HG03571 (cell line): ENCODE results near the gene SSBP3.

Source experiments
- ATAC-seq: cut with Tn5 transposase; IDR thresholded peaks from one replicate; pipeline ENCODE4 v1.9.1; 2021; ENCODE audit not compliant: unreplicated experiment

The SSBP3 gene

DNA sequence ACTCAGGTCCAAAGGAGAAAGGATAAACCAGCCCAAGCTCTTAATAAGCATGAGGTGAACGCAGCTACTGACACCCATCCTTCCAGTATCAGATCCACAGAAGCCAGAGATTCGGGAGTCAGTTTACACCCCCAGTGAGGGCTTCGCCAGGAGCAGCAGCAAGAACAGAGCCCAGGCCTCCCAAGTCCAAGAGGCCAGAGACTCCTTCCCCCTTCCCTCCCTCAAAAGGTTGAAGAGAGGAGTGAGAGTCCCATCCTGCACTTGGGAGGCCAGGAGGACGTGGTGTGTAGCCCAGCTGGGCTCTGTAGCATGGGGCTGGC is 133.5 kb downstream of the SSBP3 start:
- no peak for ATAC-seq

DNA sequence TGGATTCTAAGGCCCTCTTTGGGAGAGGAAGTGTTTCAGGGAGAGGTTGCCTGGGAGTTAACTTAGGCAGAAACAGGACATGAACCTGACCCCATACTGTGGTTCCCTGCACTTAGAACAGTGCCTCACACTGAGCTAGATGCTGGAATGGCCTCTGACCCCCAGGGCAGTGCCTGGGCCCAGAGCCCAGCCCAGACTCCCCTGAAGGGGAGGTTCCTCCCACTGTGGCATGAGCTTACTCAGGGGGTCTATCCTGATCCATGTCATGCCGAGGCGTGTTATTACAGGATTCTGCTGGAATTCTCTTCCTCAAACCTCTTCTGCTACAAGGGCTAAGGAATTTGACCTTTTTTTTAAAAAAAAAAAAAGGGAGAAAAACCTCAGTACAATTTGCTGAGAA is 134.1 kb downstream of the SSBP3 start:
- ATAC-seq = no peak

DNA sequence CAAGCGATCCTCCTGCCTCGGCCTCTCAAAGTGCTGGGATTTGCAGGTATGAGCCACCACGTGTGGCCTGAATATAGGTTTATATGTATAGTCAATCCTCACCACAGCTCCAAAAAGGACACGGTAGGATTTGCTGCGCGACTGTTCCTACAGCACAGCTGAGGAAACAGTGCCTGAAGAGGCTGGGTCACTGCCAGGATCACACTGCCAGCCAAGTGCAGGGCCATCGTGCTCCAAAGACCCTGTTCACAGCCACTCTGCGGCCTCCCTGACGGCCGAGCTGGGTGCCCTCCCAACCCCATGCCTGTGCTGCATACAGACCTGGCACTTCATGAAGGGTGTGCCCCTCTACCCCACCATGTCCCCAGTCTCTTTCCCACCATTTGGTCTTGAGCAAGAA is 134.9 kb downstream of the SSBP3 start:
- ATAC-seq = no peak

DNA sequence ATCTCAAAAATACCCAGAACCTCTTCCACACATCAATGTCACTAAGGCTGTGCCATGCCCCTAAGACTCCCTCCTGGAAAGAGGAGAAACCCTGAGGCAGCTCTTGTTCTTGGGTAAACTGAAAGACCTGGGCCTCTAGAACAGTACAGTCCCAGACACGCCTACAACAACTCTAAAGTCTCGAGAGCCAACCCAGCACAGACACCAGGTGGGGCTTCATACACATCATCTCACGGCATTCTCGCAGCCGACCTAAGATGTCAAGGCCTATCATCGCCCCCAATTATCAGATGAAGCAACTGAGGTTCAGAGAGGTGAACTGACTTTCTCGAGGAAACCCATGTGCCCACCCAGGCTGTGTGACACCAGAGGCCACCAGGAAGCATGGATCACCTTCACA is 135.7 kb downstream of the SSBP3 start:
- ATAC-seq = no peak

DNA sequence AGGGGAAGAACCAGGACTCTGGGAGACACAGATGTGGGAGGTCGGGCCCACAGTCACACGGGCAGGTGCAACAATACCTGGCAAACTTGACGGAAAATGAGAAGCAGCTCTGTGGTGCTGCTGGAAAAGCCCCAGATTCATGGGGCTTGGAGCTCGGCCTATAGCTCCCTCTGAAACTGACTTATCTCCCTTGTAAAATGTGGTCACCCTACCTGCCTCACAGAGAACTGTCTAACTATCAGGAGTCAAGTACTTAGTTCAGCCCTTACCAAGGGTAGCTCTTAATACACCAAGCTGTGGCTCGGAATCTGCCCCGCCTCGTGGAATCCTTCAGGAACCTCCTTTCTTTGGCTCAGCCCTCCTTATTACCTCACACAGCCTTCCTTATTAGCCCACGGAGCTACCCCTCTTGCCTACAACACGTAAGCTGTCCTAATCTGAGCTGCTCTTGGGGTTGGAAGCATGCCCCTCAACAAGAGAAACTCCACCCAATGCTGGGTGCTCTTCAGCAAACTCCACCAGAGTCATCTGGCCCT is 137.4 kb downstream of the SSBP3 start:
- ATAC-seq = no peak

DNA sequence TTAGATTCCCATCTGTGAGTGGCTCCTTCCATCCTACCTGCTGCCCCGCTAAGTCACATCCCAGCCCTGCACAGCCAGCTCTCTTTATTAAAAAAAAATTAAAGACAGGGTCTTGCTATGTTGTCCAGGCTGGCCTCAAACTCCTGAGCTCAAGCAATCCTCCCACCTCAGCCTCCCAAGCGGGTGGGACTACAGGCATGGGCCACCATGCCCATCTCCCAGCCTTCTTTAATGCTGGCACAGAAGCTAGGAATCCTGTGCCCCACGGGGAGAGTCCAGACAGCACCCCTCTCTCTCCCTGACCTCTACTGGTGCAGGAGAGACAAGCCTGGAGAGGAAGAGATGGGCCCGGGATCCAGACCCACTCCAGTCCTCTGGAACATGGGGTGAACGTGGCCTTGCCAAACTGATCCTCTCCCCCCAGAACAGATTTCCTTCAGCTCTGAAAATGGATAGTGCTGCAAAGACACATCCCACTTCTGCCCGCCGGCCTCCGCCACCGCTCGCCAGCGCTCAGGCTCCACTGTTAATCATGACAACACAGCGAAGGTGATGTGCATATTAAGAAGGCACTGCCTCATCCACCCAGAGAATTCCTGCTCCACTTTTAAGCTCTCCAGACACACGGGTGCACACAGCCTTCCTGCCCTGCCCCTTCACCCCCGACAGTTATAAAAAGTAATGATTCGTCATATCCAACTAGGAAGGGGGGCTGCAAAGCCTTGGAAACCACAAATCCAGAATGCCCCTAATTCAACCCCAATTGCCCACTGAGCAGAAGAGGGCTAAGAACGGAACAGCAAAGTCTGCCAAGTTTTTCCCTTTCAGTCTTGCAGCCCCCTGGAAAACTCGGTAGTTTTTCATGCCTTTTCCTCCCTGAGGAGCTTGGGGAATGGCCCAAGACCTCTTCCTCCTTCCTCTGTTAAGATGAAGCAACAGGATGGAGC is 138.1 kb downstream of the SSBP3 start:
- no peak for ATAC-seq

DNA sequence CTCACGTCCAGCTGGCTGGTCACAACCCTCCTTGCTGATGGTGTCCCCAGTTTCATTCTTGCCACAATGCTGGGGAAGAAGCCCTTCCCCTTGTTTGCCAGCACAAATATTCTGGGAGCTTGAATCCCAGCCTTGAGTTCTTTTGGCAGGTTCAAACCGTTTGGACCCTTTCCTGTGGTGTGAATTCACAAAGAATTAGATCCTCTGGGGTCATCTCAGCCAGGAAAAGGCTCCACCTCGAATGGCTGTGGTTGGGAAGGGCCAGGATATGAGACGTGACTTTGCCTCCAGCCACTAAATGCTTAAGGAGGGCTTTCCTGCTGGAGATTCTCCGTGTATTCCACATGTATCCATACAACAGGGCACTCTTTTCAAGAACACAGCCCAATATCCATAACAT is 139.3 kb downstream of the SSBP3 start:
- no peak for ATAC-seq

DNA sequence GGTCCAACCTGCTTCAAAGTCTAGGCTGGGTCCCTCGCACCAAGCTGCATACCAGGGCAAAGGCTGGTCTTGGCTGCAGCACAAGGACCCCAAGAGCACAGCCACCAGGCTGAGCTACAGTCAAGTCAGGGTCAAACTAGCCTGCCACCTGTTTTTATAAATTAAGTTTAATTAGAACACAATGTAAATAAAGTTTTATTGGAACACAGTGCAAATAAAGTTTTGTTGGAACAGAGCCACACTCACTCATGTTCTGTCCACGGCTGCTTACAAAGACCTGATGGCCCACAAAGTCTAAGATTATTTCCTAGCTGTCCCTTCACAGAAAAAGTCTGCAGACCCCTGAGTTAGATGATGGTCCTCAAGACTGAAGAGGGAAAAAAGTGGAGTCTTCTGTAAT is 140.0 kb downstream of the SSBP3 start:
- ATAC-seq = no peak

DNA sequence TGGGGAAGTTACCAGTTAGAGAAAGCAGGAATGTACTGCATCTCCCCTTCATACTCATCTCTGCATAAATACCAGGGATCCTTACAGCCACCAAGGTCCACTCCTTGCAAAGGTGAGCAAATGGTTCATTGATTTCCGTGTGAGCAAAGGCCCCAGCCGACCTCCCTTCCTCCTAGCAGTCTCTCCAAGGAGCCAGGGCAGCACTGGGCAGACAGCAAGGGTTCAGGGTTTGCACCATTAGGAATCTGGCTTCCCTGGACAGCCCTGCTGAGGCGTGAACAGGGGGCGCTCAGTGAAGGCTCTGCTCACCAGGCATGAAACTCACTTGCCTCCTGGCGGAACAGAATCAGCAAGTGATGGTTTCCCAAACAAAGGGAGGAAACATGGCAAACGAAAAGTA is 140.5 kb downstream of the SSBP3 start:
- no peak for ATAC-seq

DNA sequence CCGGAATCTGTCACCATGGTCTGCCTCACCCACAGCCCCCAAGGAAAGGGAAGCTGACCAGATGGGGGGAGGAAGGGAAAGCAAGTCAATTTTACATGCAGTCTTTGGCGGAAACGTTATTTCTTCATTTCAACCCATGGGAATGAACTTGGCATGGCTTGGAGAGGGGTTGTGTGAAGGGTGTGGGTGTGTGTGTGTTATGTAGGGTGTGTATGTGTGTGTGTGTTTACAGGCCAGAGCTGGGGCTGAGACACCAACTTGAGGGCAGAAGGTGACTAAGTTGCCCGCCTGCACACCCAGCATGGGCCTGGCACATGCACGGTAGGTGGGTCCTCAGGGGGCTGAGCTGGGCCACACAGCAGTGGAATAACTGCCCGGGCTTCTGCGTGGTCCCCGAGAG is 141.1 kb downstream of the SSBP3 start:
- no peak for ATAC-seq

DNA sequence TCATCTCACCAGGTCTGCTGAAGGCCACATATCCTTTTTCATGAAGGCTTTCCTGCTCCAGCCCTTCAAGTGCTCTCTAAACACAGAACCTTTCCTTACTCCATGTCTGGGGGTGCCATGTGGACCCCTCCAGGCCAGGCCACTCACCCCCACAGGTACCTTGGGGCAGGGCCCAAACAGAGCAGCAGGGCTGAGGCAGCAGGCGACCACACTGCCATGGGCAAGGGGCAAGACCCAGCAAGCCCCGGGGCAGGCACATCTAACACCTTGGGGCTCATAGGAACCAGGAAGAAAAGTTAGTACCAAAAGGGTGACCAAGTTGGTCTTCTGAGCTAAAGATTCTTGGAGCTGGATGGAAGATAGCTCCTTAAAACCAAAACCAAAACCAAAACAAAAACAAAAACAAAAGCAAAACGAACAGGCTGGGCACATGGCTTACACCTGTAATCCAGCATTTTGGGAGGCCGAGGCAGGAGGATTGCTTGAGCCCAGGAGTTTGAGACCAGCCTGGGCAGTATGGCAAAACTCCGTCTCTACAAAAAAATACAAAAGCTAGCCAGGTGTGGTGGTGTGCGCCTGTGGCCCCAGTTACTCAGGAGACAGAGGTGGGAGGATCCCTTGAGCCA is 142.5 kb downstream of the SSBP3 start:
- ATAC-seq = no peak

DNA sequence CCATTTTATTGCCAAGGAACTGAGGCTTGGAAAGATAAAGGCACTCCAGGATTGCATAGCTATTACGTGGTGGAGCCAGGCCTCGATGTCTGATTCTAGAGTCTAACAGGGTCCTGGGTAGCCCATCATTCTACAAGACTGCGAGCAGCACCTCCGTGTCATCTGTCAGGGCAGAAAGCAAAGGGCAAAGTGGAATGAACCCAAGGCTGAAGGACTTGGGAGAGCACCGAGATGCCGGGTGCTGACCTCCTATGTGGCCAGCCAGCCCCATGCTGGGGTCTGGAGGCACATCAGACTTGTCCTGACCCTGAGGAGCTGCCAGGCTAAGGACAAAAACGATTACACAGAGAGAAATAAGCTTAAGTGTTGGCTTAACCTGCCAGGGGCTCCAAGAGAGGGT is 143.9 kb downstream of the SSBP3 start:
- ATAC-seq = no peak

DNA sequence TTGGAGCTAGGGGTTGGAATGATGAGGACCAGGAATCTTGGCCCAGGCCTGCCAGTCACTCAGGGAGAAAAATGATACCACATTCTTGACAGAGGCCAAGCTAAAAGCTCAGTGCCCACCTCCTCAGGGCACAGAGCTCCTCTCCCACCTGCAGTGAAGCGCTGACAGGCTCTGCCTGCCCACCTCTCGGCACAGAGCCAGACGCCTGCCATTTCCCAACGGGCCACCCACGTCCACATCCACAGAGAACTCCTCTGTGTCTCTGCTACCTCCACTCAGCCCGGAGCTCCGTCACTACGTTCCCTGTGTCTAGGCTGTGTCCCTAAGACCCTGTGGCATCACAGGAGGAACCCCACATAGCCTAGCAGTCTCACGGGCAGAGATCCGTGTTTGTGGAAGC is 145.4 kb downstream of the SSBP3 start:
- no peak for ATAC-seq

DNA sequence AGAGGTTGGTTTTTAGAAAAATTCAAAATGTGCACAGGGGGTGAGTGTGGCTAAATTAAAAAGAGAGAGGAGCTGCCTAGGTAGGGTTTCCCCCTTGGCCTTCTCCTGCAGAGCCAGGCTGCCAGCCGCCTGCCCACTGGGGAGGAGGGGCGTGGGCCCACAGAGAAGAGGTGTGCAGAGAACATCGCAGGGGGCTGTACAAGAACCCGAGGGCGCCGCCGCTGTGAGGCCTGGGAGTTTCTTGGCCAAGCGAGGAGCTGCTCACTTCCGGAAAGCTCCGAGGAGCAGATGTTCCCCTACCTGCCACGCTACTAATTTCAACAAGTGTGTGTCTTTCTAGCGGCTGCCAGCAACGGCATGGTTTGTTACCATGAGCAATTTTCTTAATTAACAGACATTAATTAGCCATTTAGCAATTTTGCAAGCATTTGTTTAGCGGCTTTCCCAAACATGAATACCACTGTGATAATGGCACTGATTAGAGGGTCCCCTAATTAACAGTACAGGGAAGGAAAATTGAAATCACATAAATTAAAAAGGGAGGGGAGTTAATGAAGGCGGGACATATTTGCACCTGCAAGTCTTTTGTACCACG is 146.6 kb downstream of the SSBP3 start:
- no peak for ATAC-seq

DNA sequence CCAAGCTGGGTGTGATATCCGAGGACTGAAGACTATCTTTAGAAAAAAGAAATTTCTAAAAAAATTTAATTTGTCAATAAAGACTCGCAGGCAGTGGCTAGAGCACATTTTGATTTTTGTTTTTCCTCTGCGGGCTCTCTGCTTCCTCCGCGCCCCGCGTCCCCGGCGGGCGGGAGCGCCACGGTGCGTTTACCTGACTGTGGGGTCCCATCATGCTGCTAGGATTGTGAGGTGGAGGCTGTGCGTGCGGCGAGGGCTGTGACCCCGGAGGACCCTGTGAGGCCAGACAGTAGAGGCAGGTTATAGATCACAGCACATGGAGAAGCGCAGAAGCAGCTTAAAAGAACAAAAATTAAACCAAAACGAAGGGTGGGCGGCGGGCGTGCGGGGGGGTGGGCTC is 148.3 kb downstream of the SSBP3 start:
- no peak for ATAC-seq

DNA sequence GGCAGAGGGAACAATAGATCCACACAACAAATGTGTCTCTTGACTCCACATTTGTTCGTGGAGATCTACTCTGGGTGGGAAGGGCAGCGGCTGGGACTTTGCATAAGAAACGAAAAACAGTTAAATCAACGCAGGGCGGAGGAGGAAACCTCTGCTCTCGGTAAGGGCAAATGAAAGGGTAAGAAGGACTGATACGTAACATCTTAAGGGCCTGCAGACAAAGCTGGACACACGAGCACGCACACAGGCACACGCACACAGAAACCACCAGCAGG is 148.9 kb downstream of the SSBP3 start:
- ATAC-seq = no peak

DNA sequence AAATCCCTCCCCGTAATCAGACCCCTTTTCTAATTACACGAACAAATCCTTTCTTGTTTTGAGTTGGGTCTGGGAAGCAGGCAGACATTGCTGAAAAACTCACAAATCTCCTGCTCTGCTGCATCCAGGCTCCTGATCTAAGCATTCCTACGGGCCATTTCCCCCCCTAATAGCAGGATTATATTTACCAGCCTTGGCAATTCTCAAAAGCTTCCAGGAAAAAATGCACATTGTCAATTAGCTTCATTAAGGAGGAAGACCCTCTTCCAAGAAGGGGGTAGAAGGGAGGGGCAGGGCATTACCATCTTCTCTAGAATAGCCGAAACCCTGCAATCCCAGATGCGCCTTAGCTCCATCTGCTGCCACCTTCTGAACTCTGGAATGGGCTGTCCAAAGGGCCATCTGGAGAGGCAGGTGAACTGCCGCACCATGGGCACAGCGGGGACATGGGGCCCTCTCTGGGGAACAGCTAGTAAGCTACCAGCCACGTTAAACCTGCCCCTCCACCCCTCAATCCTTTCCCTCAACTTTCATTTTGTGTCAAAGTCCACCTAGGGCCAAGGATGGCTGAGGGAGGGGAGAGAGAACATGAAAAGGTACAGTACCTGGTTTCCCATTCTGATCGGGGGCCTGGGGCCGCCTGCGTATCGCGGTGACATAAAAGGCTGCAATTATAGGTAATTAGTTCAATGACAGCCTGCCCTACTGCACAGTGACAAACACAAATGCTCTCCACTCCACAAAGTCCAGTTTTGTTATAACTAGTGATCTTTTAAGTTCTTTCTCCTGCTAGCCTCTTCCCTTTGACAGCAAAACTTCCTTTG is 149.5 kb downstream of the SSBP3 start:
- no peak for ATAC-seq

DNA sequence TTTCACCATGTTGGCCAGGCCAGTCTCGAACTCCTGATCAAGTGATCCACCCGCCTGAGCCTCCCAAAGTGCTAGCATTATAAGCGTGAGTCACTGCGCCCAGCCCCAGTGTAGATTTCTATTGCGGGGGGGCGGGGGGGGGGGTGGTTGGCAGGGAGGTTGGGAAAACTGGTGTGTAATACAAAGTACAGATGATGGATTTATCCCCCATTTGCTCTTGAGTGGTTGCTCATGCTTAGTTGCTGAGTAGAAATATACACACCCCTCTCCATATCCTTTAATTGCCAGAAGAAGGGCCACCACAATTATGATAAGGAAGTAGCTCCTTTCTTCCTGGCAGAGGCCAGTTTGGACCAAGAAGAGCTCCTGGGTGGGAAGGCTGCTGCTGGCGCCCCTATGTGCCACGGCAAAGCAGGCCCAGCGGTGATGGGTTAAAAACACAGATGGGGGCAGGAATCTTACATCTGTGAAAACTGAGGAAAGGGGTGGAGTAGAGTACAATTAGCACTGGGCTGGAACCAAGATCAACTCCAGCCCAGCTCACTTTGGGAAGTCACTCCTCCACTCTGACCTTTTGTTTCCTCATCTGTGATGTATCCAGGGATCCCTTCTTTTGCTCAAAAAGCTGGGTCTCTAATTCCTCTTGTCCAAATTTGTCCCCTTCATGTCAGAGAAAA is 151.0 kb downstream of the SSBP3 start:
- no peak for ATAC-seq

DNA sequence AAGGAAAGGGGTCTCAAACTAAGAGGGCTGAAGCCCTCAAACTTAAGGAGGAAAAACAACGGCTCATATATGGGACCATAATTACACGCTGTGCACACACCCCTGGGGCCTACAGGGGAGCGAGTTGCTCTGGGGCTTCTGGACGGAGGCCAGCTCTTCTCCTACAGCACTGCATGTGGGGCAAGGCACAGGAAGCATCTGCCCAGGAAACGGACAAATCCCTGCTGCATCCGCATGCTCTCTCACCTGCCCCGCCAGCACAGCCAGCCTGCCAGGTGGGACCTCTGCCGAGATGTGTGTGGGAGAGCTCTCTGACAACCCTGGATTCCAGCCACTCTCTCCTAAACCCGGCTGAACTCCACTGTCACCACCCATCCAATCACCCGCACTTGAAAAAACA is 152.1 kb downstream of the SSBP3 start:
- no peak for ATAC-seq

DNA sequence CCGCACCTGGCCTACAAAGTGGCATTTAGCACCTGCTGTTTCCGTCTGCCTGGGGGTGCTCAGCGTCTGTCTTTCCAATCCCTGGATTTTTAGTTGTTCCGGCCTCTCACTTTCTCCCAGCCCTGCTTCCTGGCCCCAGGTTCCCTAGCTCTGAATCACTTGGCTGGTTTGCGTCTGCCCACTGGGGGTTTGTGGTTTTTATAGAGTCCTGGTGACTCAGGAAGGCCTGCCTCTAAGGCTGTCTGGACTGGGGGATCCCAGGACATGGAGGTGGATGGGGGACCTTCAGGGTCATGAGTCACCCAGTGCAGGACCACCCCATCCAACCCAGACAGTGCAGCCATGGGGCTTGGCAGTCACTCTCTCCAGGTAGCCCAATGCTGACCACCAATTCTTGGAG is 152.7 kb downstream of the SSBP3 start:
- no peak for ATAC-seq

DNA sequence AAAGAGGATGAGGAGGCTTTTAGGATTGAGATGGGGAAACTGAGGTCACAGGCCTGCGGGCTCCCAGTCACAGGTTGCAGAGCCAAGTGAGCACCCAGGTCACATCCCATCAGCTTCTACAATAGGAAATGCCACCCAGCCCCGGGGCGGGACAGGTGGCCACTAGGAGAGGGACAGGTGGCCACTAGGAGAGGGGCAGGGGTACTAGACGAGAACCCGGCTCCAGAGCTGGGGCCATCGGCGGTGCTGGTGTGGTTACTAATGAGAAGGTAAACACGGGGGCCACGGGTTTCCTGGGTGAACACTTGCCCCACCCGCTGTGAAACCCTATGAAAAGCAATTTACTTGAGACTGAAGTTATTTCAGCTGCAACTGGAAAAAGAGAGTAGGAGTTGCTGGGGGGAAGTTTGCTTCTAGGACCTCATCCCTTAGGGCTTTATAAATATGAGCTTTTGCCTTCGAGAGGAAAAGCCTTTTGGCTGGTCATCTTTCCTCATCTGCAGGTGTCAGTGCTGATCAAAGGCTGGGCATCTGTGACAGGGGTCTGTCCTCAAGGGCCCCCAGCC is 153.7 kb downstream of the SSBP3 start:
- no peak for ATAC-seq
